ENCODE data around the gene SEPTIN12.

The SEPTIN12 gene

GRCh38 chr16:4802659-4803287 lies 14.6 kb upstream of the SEPTIN12 start:
- peak; percentile 70 for DNase-seq (ENCODE audit: low read depth, low spot score)

GRCh38 chr16:4801962-4802658 lies 14.0 kb upstream of the SEPTIN12 start, which contains the start of gene ROGDI:
TSS of gene ROGDI (minus strand) at chr16:4802633. CDS start at chr16:4802571, 62 bp downstream.
- DNase-seq (ENCODE audit: low read depth, low spot score), result peak; percentile 49

- DNase-seq (ENCODE audit: low read depth, low spot score), result no peak
Measured at GRCh38 chr16:4801051-4801961, 13.2 kb upstream of the SEPTIN12 start.

- DNase-seq (ENCODE audit: low read depth, low spot score), result no peak
Measured at GRCh38 chr16:4800290-4801041, 12.3 kb upstream of the SEPTIN12 start.

- no peak for DNase-seq (ENCODE audit: low read depth, low spot score)
Measured at GRCh38 chr16:4799171-4799855, 11.2 kb upstream of the SEPTIN12 start.

- no peak for DNase-seq (ENCODE audit: low read depth, low spot score)
Measured at GRCh38 chr16:4798456-4798855, 10.3 kb upstream of the SEPTIN12 start.

GRCh38 chr16:4797805-4798252 lies 9.7 kb upstream of the SEPTIN12 start:
- DNase-seq (ENCODE audit: low read depth, low spot score), result no peak

- no peak for DNase-seq (ENCODE audit: low read depth, low spot score)
Measured at GRCh38 chr16:4796982-4797804, 9.0 kb upstream of the SEPTIN12 start.

- no peak for DNase-seq (ENCODE audit: low read depth, low spot score)
Measured at GRCh38 chr16:4795828-4796572, 7.9 kb upstream of the SEPTIN12 start.

GRCh38 chr16:4795181-4795827 lies 7.2 kb upstream of the SEPTIN12 start, which contains the start of gene SMIM22:
TSS of gene SMIM22 (plus strand) at chr16:4795369. CDS start at chr16:4795735, 366 bp downstream.
- DNase-seq (ENCODE audit: low read depth, low spot score), result no peak

- no peak for DNase-seq (ENCODE audit: low read depth, low spot score)
Measured at GRCh38 chr16:4792951-4793513, 4.9 kb upstream of the SEPTIN12 start.

GRCh38 chr16:4790871-4791270 lies 2.7 kb upstream of the SEPTIN12 start:
- DNase-seq (ENCODE audit: low read depth, low spot score), result no peak

GRCh38 chr16:4790261-4790660 lies 2.1 kb upstream of the SEPTIN12 start:
- DNase-seq (ENCODE audit: low read depth, low spot score), result no peak

GRCh38 chr16:4788910-4789309 lies 765 bp upstream of the SEPTIN12 start:
- no peak for DNase-seq (ENCODE audit: low read depth, low spot score)

- DNase-seq (ENCODE audit: low read depth, low spot score), result no peak
Measured at GRCh38 chr16:4788489-4788889, 344 bp upstream of the SEPTIN12 start.

- DNase-seq (ENCODE audit: low read depth, low spot score), result no peak
Measured at GRCh38 chr16:4787068-4787467, 1.1 kb downstream of the SEPTIN12 start.

GRCh38 chr16:4785758-4786433 lies 2.2 kb downstream of the SEPTIN12 start:
- no peak for DNase-seq (ENCODE audit: low read depth, low spot score)

All from activated naive CD8-positive, alpha-beta T cell treated with anti-CD3 and anti-CD28 coated beads, Interleukin-2, amount 50 U/mL, for 16 hours (primary cell).